Stomach smooth muscle (tissue), 2 donors: ENCODE measurements around the gene CDK13.
"Not testable (repeated sequence)": the region's sequence is repeated elsewhere in the genome, so short reads cannot be mapped to it uniquely, and the experiment has no call there.

ENCODE experiments used
- H3K27ac ChIP-seq: one replicate; pipeline ENCODE4 v1.7.0; 2013; ENCODE audit warnings: mild to moderate bottlenecking, low read length, inconsistent platforms
- H3K27me3 ChIP-seq, 2 donors: one replicate each; pipeline ENCODE4 v1.7.0; 2013; ENCODE audit warnings: low read length in 2 of 2; ENCODE audit not compliant: insufficient read depth in 2 of 2, control insufficient read depth in 1 of 2
- H3K36me3 ChIP-seq, 2 donors: one replicate each; pipeline ENCODE4 v1.7.0; 2013; ENCODE audit warnings: low read length in 2 of 2; ENCODE audit not compliant: control insufficient read depth in 2 of 2, insufficient read depth in 2 of 2
- H3K4me1 ChIP-seq: one replicate; pipeline ENCODE4 v1.7.0; 2013; ENCODE audit warnings: low read length; ENCODE audit not compliant: control insufficient read depth, insufficient read depth
- H3K4me3 ChIP-seq, 2 donors: one replicate each; pipeline ENCODE4 v1.7.0; 2013; ENCODE audit warnings: low read length in 2 of 2
- H3K9ac ChIP-seq, 2 donors: one replicate each; pipeline ENCODE4 v1.7.0; 2013; ENCODE audit warnings: low read length in 2 of 2, mild to moderate bottlenecking in 1 of 2
- H3K9me3 ChIP-seq, 2 donors: one replicate each; pipeline ENCODE4 v1.7.0; 2013; ENCODE audit warnings: low read length in 2 of 2; ENCODE audit not compliant: control insufficient read depth in 2 of 2
- donor health status: healthy.
- donor health status: Pancreatic carcinoma.

CDK13 gene

DNA sequence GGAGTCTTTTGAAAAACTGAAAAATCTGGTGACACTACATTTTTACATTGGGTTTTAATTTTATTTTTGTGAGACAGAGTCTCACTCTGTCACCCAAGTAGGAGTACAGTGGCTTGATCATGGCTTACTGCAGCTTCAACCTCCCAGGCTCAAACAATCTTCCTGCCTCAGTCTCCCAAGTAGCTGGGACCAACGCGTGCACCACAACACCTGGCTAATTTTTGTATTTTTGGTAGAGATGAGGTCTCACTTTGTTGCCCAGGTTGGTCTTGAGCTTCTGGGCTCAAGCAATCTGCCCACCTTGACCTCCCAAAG lies 172.8 kb downstream of the CDK13 start:
- H3K27ac ChIP-seq = no peak overlapping the region
- no peaks in the 10 kb centered on the region for H3K27me3 ChIP-seq
- no peak overlapping the region for H3K9ac ChIP-seq
- H3K4me3 ChIP-seq = no peak overlapping the region
- no peaks in the 10 kb centered on the region for H3K9me3 ChIP-seq
- H3K4me1 ChIP-seq = no peaks in the 10 kb centered on the region
- no peaks in the 10 kb centered on the region for H3K36me3 ChIP-seq

DNA sequence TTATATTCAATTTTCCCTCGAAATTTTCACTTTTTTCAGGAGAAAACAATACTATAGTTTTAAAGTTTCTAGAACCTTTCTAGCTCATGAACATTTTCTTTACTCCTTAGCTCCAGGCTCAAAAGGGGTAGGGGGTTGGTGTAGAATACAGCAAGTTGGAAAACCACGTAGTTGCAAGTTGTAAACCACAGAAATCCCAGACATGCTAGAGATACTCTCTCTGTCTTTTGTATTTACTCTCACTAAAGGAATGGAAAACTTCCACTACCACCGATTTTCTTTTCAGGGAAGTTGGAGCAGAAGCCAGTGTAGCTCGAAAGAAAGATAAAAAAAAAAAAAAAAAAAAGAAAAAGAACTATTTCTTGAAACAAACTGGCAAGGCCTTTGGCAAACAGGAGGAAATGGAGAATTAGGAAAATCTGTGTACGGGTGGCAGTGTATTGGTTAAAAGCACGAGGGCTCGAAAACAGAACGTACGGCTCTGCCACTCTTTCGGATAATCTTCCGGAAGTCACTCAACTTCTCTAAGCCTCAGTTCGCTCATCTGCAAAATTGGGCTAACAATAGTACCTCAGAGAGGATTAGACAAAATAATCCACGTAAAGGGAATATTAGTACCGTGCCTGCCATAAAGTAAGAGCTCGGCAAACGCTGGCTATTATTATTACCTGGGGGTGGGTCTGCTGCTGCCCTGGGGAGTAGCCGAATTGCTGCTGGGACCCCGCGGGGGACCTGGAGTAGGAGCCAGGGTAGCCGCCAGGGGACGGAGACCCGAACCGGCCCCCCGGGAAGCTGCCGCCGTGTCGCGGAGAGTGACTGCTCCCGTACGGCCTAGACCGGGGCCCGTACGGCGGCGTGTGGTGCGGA lies 183.7 kb downstream of the CDK13 start:
- Histone ChIP-seq H3K4me3 (peak overlapping the region; percentile 79 to 94), H3K4me1 (peaks cover 10% of the 10 kb centered on the region)

DNA sequence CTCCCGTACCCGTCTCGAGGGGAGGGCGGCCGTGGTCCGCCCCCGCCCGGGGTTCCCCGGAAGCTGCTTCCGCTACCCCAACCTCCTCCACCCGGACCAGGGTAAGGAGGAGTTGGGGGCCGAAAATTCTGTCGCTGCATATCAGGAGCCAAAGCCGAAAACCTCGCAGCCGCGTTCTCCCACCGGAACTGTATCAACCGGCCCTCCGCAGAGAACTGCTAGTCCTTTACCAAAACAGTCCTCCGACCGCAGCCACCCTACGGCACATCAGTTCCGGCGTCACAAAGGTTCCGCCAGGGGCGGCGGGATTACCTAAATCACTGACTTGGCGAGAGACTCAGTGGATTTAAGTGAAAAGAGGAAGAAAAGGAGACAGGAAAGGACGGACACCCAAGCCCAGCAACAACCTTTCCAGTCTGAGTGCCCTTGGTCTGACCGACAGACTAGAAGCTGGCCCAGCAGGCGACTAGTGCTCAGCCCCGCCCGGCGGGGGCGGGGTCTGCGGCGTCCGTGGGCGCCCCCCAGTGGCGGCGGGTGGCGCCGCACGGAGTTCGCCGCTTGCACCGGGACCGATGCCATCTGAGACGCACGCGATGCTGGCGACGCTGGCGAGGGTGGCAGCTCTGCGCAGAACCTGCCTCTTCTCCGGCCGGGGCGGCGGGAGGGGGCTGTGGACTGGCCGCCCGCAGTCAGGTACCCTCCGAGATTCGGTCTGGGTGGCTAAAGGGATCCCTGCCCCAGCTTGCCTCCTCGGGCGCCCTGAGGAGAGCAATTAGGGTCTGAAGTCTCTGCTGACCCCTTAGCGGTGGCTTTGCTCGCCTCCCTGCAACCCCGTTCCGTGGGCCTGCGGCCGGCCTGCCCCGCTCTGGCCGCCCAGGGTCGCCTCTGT lies 184.6 kb downstream of the CDK13 start, which contains the start of the genes MPLKIP and SUGCT:
MPLKIP (minus strand) TSS at position 195 of the 889 bp plus-strand sequence; CDS start at position 140, 55 bp downstream.
SUGCT (plus strand) TSS at position 578 of the 889 bp plus-strand sequence.
- Histone ChIP-seq H3K9me3 (no peaks in the 10 kb centered on the region), H3K4me3 (peak within 1 kb of the TSS; percentile 79 to 94), H3K36me3 (no peaks in the 10 kb centered on the region), H3K27me3 (no peaks in the 10 kb centered on the region), H3K27ac (peak within 1 kb of the TSS; percentile 86), H3K9ac (peak within 1 kb of the TSS; percentile 88 to 97), H3K4me1 (peaks cover 10% of the 10 kb centered on the region)

More for the DNA sequence above, 183.7 kb downstream of the CDK13 start:
- no peaks in the 10 kb centered on the region for H3K27me3 ChIP-seq
- no peaks in the 10 kb centered on the region for H3K9me3 ChIP-seq
- no peaks in the 10 kb centered on the region for H3K36me3 ChIP-seq
- H3K9ac ChIP-seq = peak overlapping the region; percentile 88 to 97
- peak overlapping the region; percentile 86 for H3K27ac ChIP-seq

DNA sequence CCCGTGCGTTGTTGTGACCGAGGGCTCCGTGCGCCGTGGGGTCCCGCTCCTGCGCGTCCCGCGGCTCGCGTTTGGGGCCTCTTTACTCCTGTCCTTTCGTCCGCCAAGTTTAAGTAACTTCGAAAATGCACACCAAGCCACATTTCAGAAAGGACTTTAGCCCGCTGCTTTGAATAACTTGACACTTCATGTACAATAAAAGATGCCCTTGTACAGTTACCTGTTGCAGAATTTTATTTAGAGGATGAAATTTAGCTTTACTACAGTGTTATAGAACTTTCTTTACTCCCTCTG lies 185.2 kb downstream of the CDK13 start:
- Histone ChIP-seq H3K27ac (peak overlapping the region; percentile 86), H3K27me3 (no peaks in the 10 kb centered on the region), H3K4me1 (peaks cover 10% of the 10 kb centered on the region), H3K9ac (peak overlapping the region; percentile 78 to 88), H3K9me3 (no peaks in the 10 kb centered on the region), H3K36me3 (no peaks in the 10 kb centered on the region), H3K4me3 (peak overlapping the region; percentile 79 to 94)

DNA sequence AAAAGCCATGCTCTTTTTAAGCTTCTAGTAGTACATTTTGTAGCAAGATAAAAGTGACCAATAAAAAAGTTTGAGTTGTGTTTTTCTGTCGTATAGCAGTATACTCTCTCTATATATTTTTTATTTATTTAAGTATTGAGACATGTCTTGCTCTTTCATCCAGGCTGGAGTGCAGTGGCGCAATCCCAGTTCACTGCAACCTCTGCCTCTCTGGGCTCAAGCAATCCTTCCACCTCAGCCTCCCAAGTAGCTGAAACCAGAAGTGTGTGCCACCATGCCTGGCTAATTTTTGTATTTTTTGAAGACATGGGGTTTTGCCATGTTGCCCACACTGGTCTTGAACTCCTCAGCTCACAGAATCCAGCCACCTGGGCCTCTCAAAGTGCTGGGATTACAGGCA lies 187.5 kb downstream of the CDK13 start:
- H3K9ac ChIP-seq = no peak overlapping the region
- H3K4me3 ChIP-seq = no peak overlapping the region

DNA sequence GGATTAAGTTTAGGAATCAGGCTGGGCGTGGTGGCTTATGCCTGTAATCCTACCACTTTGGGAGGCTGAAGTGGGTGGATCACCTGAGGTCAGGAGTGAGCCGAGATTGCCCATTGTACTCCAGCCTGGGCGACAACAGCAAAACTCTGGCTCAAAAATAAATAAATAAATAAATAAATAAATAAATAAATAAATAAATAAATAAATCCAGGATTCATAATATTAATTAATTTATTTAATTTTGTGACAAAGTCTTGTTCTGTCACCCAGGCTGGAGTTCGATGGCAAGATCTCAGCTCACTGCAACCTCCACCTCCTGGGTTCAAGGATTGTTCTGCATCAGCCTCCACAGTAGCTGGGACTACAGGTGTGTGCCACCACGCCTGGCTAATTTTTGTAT lies 188.9 kb downstream of the CDK13 start:
- H3K9me3 ChIP-seq = no peaks in the 10 kb centered on the region
- no peaks in the 10 kb centered on the region for H3K27me3 ChIP-seq
- peaks cover 3% of the 10 kb centered on the region for H3K4me1 ChIP-seq
- no peak overlapping the region for H3K27ac ChIP-seq
- no peaks in the 10 kb centered on the region for H3K36me3 ChIP-seq
- no peak overlapping the region for H3K4me3 ChIP-seq
- H3K9ac ChIP-seq = no peak overlapping the region

More for the DNA sequence above, 187.5 kb downstream of the CDK13 start:
- no peaks in the 10 kb centered on the region for H3K9me3 ChIP-seq
- no peaks in the 10 kb centered on the region for H3K36me3 ChIP-seq
- no peak overlapping the region for H3K27ac ChIP-seq
- H3K27me3 ChIP-seq = no peaks in the 10 kb centered on the region
- H3K4me1 ChIP-seq = peaks cover 5% of the 10 kb centered on the region

DNA sequence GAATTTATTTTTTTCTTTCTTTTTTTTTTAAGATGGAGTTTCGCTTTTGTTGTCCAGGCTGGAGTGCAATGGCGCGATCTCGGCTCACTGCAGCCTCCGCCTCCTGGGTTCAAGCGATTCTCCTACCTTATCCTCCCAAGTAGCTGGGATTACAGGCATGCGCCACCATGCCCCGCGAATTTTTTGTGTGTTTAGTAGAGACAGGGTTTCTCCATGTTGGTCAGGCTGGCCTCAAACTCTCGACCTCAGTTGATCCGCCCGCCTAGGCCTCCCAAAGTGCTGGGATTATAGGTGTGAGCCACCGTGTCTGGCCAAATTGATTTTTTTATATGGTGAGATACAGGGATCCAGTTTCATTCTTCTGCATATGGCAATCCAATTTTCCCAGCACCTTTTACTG lies 189.8 kb downstream of the CDK13 start:
- H3K9ac ChIP-seq, H3K27me3 ChIP-seq: not testable (repeated sequence)

DNA sequence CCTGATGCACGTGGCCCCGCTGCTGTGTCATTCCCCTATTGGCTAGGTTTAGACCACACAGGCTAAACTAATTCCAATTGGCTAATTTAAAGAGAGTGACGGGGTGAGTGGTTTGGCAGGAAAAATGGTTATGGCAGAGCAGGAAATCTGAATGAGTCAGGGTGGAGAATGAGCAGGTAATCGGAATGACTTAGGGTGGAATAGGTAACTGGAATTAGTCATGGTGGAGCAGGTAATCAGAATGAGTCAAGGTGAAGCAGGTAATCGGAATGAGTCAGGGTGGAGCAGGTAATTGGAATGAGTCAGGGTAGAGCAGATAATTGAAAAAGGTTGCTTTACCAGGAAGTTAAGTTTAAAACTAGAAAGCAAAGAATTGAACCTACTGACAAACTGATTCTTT lies 191.9 kb downstream of the CDK13 start:
- not testable (repeated sequence) for H3K9ac ChIP-seq, H3K27me3 ChIP-seq, H3K9me3 ChIP-seq, H3K4me3 ChIP-seq, H3K36me3 ChIP-seq, H3K4me1 ChIP-seq, H3K27ac ChIP-seq

More for the DNA sequence above, 189.8 kb downstream of the CDK13 start:
- not testable (repeated sequence) for H3K9me3 ChIP-seq, H3K36me3 ChIP-seq, H3K27ac ChIP-seq, H3K4me3 ChIP-seq, H3K4me1 ChIP-seq

DNA sequence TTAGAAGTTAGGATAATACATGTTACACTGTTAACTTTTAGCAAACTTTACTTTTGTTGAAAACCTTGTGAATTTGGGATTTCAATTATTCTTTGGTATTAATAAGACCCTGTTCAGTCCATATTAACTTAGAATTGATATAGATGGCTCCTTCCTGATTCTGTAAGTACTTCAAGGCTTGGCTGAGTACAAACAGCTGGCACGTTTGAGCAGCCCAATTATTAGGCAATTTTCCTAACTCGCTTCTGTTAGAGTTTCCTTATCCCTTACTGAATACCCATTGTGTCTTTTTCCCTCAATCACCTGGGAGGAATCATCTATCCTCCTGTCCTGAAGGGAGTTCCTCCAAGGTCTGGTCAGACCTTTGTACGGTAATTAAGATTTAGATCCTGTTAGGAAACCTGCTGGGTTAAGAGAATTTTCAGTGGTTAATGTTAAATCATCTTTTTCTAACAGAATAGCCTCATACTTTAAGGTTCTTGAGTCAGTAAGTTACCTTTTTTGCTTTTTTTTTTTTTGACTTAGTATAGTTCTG lies 195.6 kb downstream of the CDK13 start:
- not testable (repeated sequence) for H3K27ac ChIP-seq, H3K9me3 ChIP-seq, H3K36me3 ChIP-seq

DNA sequence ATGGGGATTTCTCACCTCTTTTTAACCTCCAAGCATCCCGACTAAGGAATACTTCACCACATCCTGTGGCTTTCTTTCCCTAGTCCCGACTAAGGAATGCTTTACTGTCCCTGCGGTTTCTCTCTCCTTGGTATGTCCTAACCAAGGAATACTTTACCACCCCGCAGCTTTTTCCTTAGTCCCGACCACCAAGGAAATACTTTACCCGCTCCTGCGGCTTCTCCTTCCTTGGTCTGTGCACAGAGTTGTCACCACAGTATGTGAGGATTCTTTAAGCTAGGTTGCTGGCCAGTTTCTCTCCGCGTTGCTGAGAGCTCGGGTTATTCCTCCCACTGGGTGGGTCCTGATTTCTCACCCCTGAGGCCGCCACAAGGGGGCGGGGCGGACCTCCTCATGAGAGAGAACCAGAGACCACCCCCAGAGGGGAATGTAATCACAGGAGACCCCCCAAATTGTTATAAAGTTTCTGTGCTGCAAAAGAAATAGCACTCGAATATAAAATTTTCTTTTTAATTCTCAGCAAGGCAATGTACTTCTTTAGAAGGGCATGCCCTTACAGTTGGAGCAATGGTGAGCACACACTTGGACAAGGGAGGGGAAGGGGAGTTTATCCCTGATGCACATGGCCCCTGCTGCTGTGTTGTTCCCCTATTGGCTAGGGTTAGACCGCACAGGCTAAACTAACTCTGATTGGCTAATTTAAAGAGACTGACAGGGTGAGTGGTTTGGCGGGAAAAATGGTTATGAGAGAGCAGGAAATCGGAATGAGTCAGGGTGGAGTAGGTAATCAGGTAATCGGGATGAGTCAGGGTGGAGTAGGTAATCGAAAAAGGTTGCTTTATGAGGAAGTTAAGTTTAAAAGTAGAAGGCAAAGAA lies 197.6 kb downstream of the CDK13 start:
- H3K9ac ChIP-seq = no peak overlapping the region
- no peaks in the 10 kb centered on the region for H3K27me3 ChIP-seq
- no peaks in the 10 kb centered on the region for H3K4me1 ChIP-seq
- no peak overlapping the region for H3K27ac ChIP-seq
- H3K9me3 ChIP-seq = no peaks in the 10 kb centered on the region
- no peaks in the 10 kb centered on the region for H3K36me3 ChIP-seq
- H3K4me3 ChIP-seq = no peak overlapping the region

More for the DNA sequence above, 195.6 kb downstream of the CDK13 start:
- not testable (repeated sequence) for H3K27me3 ChIP-seq, H3K4me1 ChIP-seq, H3K4me3 ChIP-seq, H3K9ac ChIP-seq
